ENCODE data around the gene PLS1. TPM values are rescaled to one million over a fixed set of nuclear protein-coding genes. Genes with fewer than 3 reads are reported as not detected.

Gene PLS1
- total RNA-seq, 1 experiment from 2014 or later = 6.4 TPM

DNA sequence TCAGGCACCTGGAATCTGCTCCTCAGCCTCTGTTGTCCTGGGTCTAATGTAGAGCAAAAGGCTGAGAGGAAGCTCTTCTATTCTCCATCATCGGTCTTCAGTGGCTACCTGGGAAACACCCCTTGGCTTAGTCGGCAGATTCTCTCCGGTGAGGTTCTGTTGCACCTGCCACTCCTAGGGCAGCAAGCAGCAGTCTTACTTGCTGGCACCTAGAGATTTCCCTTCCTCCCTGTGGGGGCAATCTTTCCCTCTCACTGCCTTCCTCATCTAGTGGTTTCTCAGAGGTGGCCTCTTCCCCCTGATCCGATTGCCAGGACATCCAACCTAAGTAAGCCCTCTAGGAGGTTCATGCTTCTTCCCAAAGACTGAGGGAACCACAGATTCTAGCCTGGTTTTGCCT, 60.8 kb downstream of the PLS1 start:
- Histone ChIP-seq H3K4me1 (ENCODE audit: insufficient read depth, low read length, poor library complexity, severe bottlenecking) (no peaks in the 10 kb centered on the region), H3K27me3 (replicated peaks; ENCODE audit: insufficient read depth, low read depth, low read length, poor library complexity) (no peaks in the 10 kb centered on the region), H3K4me3 (ENCODE audit: low read depth, low read length, poor library complexity, severe bottlenecking) (no peak overlapping the region), H3K36me3 (ENCODE audit: insufficient read depth, low read length, poor library complexity, severe bottlenecking) (no peaks in the 10 kb centered on the region), H3K27ac (ENCODE audit: low read depth, low read length, poor library complexity, severe bottlenecking) (no peak overlapping the region), H3K9me3 (ENCODE audit: low read depth, low read length, poor library complexity, severe bottlenecking) (no peaks in the 10 kb centered on the region)
- DNase-seq (ENCODE audit: low spot score) = no peak
- CTCF ChIA-PET = no interaction called here
- intact Hi-C loops (cut with micrococcal nuclease; ENCODE audit: unreplicated experiment) = no loop called here
- TF ChIP-seq, protein P1, sequence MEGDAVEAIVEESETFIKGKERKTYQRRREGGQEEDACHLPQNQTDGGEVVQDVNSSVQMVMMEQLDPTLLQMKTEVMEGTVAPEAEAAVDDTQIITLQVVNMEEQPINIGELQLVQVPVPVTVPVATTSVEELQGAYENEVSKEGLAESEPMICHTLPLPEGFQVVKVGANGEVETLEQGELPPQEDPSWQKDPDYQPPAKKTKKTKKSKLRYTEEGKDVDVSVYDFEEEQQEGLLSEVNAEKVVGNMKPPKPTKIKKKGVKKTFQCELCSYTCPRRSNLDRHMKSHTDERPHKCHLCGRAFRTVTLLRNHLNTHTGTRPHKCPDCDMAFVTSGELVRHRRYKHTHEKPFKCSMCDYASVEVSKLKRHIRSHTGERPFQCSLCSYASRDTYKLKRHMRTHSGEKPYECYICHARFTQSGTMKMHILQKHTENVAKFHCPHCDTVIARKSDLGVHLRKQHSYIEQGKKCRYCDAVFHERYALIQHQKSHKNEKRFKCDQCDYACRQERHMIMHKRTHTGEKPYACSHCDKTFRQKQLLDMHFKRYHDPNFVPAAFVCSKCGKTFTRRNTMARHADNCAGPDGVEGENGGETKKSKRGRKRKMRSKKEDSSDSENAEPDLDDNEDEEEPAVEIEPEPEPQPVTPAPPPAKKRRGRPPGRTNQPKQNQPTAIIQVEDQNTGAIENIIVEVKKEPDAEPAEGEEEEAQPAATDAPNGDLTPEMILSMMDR (conservative IDR thresholded peaks at IDR 0.05; ENCODE audit: low read depth, low read length) = no peak
- TF ChIP-seq EZH2 (IDR thresholded peaks at IDR 0.05; ENCODE audit: borderline replicate concordance, low read depth, low read length, poor library complexity, severe bottlenecking) = no peak
- POLR2A ChIA-PET (ENCODE audit: low non-redundant PET) = no interaction called here
- no TSS peak for BruUV-seq (replicated peaks)

DNA sequence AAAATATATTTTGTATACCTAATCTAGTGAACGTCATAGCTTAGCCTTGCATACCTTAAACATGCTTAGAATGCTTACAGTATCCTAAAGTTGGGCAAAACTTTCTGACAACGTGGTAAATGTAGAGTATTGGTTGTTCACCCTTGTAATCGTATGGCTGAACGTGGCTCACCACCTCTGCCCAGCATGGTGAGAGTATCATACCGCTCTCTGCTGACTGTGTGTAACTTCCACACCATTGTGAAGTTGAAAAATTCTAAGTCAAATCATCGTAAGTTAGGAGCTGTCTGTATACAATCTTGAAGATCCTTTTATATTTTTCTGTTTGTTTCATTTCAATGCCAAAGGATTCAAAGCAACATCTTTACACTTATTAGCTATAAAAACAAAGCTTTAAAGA, 64.2 kb downstream of the PLS1 start:
- Histone ChIP-seq H3K9me3 (ENCODE audit: low read depth, low read length, poor library complexity, severe bottlenecking) (no peaks in the 10 kb centered on the region), H3K4me3 (ENCODE audit: low read depth, low read length, poor library complexity, severe bottlenecking) (no peak overlapping the region), H3K27me3 (replicated peaks; ENCODE audit: insufficient read depth, low read depth, low read length, poor library complexity) (no peaks in the 10 kb centered on the region), H3K4me1 (ENCODE audit: insufficient read depth, low read length, poor library complexity, severe bottlenecking) (no peaks in the 10 kb centered on the region), H3K27ac (ENCODE audit: low read depth, low read length, poor library complexity, severe bottlenecking) (no peak overlapping the region), H3K36me3 (ENCODE audit: insufficient read depth, low read length, poor library complexity, severe bottlenecking) (no peaks in the 10 kb centered on the region)
- CTCF ChIA-PET = no interaction called here
- BruUV-seq (replicated peaks) = no TSS peak
- no peak for DNase-seq (ENCODE audit: low spot score)
- POLR2A ChIA-PET (ENCODE audit: low non-redundant PET) = no interaction called here
- intact Hi-C loops (cut with micrococcal nuclease; ENCODE audit: unreplicated experiment) = no loop called here
- TF ChIP-seq, protein P1 (conservative IDR thresholded peaks at IDR 0.05; ENCODE audit: low read depth, low read length) = no peak
- no peak for TF ChIP-seq EZH2 (IDR thresholded peaks at IDR 0.05; ENCODE audit: borderline replicate concordance, low read depth, low read length, poor library complexity, severe bottlenecking)

DNA sequence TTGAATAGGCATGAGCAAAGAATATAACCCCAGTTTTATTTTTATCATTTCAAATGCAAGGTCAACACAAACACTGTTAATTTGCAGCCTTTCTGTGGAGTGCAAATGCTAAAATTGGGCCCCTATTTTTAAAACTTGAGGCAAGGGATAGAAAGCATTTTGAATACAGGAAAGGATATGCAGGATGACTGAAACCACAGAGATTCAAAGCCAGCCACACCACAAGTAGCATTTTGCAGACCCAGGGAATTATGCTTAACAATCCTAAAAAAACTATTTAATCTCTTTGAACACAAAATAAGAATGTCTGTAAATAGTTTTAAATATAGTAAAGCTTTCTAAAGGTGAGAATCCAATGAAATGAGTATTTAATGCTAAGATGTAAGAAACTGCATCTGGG, 64.7 kb downstream of the PLS1 start:
- Histone ChIP-seq H3K9me3 (ENCODE audit: low read depth, low read length, poor library complexity, severe bottlenecking) (no peaks in the 10 kb centered on the region), H3K27me3 (replicated peaks; ENCODE audit: insufficient read depth, low read depth, low read length, poor library complexity) (no peaks in the 10 kb centered on the region), H3K4me3 (ENCODE audit: low read depth, low read length, poor library complexity, severe bottlenecking) (no peak overlapping the region), H3K27ac (ENCODE audit: low read depth, low read length, poor library complexity, severe bottlenecking) (no peak overlapping the region), H3K36me3 (ENCODE audit: insufficient read depth, low read length, poor library complexity, severe bottlenecking) (no peaks in the 10 kb centered on the region), H3K4me1 (ENCODE audit: insufficient read depth, low read length, poor library complexity, severe bottlenecking) (no peaks in the 10 kb centered on the region)
- DNase-seq (ENCODE audit: low spot score) = no peak
- no TSS peak for BruUV-seq (replicated peaks)
- intact Hi-C loops (cut with micrococcal nuclease; ENCODE audit: unreplicated experiment) = no loop called here
- TF ChIP-seq, protein P1 (conservative IDR thresholded peaks at IDR 0.05; ENCODE audit: low read depth, low read length) = no peak
- no peak for TF ChIP-seq EZH2 (IDR thresholded peaks at IDR 0.05; ENCODE audit: borderline replicate concordance, low read depth, low read length, poor library complexity, severe bottlenecking)
- CTCF ChIA-PET = no interaction called here
- POLR2A ChIA-PET (ENCODE audit: low non-redundant PET) = no interaction called here

Measured in A673 (cell line).